ENCODE measurements around the gene PLEKHO1.
"Not testable (repeated sequence)": the region's sequence is repeated elsewhere in the genome, so short reads cannot be mapped to it uniquely, and the experiment has no call there.

PLEKHO1 gene

GRCh38 chr1:150134537-150134936, 15.2 kb upstream of the PLEKHO1 start:
- FAIRE-seq: peak; percentile 89
- no peak for DNase-seq (ENCODE audit: insufficient read length, low spot score)
- TF ChIP-seq CTCF (IDR thresholded peaks at IDR 0.05; ENCODE audit: insufficient read depth, missing control alignments): no peak

GRCh38 chr1:150135400-150135799, 14.3 kb upstream of the PLEKHO1 start:
- FAIRE-seq; DNase-seq (ENCODE audit: insufficient read length, low spot score): not testable (repeated sequence)

- FAIRE-seq: no peak
- DNase-seq (ENCODE audit: insufficient read length, low spot score): no peak
- TF ChIP-seq CTCF (IDR thresholded peaks at IDR 0.05; ENCODE audit: insufficient read depth, missing control alignments): no peak
These were observed 11.7 kb upstream of the PLEKHO1 start for GRCh38 chr1:150138044-150138443.

- no peak for TF ChIP-seq CTCF (IDR thresholded peaks at IDR 0.05; ENCODE audit: insufficient read depth, missing control alignments)
- no peak for DNase-seq (ENCODE audit: insufficient read length, low spot score)
- no peak for FAIRE-seq
These were observed 8.3 kb upstream of the PLEKHO1 start for GRCh38 chr1:150141452-150141851.

- no peak for TF ChIP-seq CTCF (IDR thresholded peaks at IDR 0.05; ENCODE audit: insufficient read depth, missing control alignments)
- DNase-seq (ENCODE audit: insufficient read length, low spot score): no peak
- no peak for FAIRE-seq
These were observed 7.6 kb upstream of the PLEKHO1 start for GRCh38 chr1:150142083-150142482.

- FAIRE-seq (no peak), DNase-seq (ENCODE audit: insufficient read length, low spot score) (no peak)
- no peak for TF ChIP-seq CTCF (IDR thresholded peaks at IDR 0.05; ENCODE audit: insufficient read depth, missing control alignments)
These were observed 5.1 kb upstream of the PLEKHO1 start for GRCh38 chr1:150144606-150145005.

GRCh38 chr1:150146016-150146415, 3.7 kb upstream of the PLEKHO1 start:
- FAIRE-seq; DNase-seq (ENCODE audit: insufficient read length, low spot score): not testable (repeated sequence)

GRCh38 chr1:150146849-150147542, 2.7 kb upstream of the PLEKHO1 start:
- no peak for FAIRE-seq
- no peak for DNase-seq (ENCODE audit: insufficient read length, low spot score)
- no peak for TF ChIP-seq CTCF (IDR thresholded peaks at IDR 0.05; ENCODE audit: insufficient read depth, missing control alignments)

All from D721Med (cell line).